GM10248 (cell line): ENCODE data around the gene TBC1D28.
A peak's percentile ranks its signal among the peaks of the same experiment; 100 is the strongest.
"Not testable (repeated sequence)": the region's sequence is repeated elsewhere in the genome, so short reads cannot be mapped to it uniquely, and the experiment has no call there.

ENCODE experiments used
- CTCF ChIA-PET: fragments of 300-600 bp; sonication (Branson Sonifier 250); formaldehyde crosslinking; extraction: SDS; loops from one replicate; lab custom pipeline; 2021; ENCODE audit warnings: antibody characterized with exemption; lab: Yijun Ruan, JAX
- POLR2A ChIA-PET: fragments of 350-650 bp; sonication (Branson Sonifier 250); formaldehyde crosslinking; extraction: SDS; loops from one replicate; lab custom pipeline; 2020; ENCODE audit warnings: antibody characterized with exemption; lab: Yijun Ruan, JAX
- DNase-seq: peaks from one replicate; pipeline ENCODE4 v3.0.0; 2012; ENCODE audit errors: extremely low spot score
- TF ChIP-seq, protein P1 (sequence below): IDR thresholded peaks from 2 replicates; pipeline ENCODE4 v1.5.1; 2012; ENCODE audit warnings: mild to moderate bottlenecking, low read depth; ENCODE audit errors: extremely low read depth, missing control alignments, control extremely low read depth

TBC1D28 gene

DNA sequence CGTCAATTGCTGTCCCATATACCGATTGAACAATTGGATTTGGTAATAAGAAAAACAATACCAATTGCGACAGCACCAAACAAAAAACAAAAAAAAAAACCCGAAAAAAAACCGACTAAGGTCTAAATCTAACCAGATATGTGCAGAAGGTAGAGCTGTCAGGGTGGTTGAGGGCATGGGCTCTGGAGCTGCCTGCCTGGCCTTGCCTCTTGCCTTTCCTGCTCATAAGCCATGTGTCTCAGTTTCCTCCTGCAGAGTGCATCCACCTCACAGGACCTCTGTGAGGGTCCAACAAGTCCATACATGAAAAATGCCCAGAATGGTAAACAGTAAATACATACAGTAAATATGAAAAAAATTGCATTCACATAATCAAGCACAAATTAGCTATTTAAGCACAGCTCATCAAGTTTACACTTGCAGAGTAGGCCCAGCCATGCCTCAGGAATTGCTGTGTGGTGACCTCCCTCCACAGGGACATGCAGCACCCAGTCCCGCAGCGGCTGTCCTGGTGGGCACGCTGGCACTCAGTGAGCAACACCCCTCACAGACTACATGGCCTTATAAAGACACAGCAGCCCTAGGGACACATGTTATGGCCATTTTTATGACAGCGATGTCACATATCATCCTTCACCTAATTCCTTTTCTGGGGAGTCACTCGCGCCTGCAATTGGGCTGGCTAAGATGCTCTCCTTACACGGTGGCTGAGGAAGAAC lies 17.9 kb downstream of the TBC1D28 start:
- ChIA-PET CTCF (interaction anchor here (0.7 to 2.0 kb wide), 13 partner anchors 10 to 402 kb away, joined by 3 to 8 read pairs (median 4); partner anchors contain the start of gene PRPSAP2), POLR2A (interaction anchor here (0.7 kb wide), 1 partner anchor 438 kb away, joined by 3 read pairs; no protein-coding TSS in a partner anchor)
- no peak for DNase-seq
- TF ChIP-seq, protein P1, sequence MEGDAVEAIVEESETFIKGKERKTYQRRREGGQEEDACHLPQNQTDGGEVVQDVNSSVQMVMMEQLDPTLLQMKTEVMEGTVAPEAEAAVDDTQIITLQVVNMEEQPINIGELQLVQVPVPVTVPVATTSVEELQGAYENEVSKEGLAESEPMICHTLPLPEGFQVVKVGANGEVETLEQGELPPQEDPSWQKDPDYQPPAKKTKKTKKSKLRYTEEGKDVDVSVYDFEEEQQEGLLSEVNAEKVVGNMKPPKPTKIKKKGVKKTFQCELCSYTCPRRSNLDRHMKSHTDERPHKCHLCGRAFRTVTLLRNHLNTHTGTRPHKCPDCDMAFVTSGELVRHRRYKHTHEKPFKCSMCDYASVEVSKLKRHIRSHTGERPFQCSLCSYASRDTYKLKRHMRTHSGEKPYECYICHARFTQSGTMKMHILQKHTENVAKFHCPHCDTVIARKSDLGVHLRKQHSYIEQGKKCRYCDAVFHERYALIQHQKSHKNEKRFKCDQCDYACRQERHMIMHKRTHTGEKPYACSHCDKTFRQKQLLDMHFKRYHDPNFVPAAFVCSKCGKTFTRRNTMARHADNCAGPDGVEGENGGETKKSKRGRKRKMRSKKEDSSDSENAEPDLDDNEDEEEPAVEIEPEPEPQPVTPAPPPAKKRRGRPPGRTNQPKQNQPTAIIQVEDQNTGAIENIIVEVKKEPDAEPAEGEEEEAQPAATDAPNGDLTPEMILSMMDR: no peak

DNA sequence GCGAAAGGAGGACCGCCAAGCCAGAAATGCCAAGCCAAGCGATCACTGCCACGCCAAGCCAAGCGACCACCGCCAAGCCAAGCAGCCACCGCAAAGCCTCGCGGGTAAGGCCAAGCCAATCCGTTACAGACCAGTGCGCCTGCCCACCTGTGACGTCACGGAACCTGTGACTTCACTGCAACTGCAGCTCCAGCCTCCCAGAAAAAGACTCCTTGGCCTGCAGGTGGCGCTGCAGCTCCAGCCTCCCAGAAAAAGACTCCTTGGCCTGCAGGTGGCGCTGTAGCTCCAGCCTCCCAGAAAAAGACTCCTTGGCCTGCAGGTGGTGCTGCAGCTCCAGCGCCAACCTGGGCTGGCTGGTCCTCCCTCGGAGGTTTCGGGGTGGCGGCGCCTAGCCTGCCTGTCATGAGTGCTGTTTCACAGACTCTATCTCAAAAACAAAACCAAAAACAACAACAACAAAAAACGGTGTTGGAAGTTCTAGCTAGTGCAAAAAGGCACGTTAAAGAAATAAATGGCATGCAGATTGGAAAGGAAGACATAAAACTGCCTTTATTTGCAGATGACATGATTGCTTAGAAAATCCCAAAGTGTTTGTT lies 18.6 kb downstream of the TBC1D28 start:
- POLR2A ChIA-PET: not testable (repeated sequence)
- TF ChIP-seq, protein P1: peak; percentile 99
- peak; percentile 73 for DNase-seq
- CTCF ChIA-PET: interaction anchor here (0.7 to 2.0 kb wide), 14 partner anchors 10 to 401 kb away, joined by 3 to 8 read pairs (median 4); partner anchors contain the start of gene PRPSAP2

DNA sequence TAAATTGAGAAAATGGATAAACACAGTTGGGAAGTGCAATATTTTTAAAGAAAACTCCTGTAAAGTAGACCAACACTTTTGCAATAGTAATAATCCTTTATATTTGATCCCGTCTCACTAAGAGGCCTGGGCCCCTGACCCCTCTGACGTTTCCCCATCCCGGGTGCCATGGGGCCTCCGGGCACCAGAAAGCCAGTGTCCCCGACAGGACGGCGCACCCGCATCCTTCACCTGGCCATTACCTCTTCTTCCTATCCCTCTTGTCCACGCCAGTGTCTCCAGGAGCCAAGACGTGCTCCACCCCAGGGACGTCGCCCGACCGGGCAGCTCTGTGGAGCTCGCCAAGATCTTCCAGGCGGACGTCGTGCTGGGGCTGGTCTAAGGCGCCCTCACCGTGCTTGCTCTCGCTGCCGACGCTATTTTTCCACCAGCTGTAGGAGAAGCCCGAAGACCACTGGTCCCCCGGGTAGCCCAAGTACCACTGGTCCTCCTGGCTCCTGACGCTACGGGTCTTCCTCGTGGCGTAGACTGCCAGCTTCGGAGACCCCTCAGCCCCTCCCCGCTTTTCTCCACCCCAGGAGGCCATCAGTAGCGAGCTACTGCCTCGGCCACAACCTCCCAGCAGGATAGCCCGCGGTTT lies 19.2 kb downstream of the TBC1D28 start:
- POLR2A ChIA-PET, DNase-seq: not testable (repeated sequence)
- CTCF ChIA-PET: interaction anchor here (0.7 to 2.0 kb wide), 9 partner anchors 13 to 394 kb away, joined by 3 to 8 read pairs (median 5); no protein-coding TSS in a partner anchor

DNA sequence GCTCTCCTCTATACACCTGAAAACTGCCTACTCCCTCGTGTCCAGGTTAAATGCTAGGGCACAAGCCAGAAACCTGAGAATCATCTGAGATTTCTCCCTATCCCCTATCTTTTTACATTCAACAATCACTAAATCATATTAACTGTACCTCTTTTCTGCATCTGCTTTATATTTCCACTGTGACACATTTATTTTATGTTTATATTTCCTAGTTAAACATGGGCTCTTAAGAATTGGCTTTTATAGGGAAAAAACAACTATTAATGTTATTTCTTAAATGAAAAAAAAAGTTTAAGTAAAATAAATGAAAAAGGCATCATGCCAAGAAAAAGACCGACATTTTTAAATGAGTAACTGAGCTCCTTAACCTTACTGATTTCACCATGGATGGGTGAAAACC lies 26.6 kb downstream of the TBC1D28 start:
- CTCF ChIA-PET, POLR2A ChIA-PET, DNase-seq: not testable (repeated sequence)

DNA sequence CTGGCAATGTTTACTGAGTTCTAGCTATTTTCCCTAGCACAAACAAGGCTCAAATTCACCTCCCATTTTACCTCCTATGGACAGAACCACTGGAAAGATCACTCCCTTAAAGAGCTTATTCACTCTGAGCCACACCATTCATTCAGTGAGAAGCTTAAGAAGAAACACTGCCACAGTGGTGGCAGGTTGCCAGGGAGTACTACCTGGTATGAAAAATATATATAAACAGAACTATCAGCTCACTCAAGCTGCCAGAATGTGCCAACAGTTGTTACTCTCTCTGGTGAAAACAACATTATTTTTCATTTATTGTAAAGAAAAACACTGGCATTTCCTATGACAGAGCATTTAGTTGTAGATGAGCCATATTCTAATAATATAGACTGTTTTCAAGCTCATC lies 31.2 kb downstream of the TBC1D28 start:
- POLR2A ChIA-PET, CTCF ChIA-PET, DNase-seq: not testable (repeated sequence)

GRCh38 chr17:18593138-18593537 lies 51.1 kb downstream of the TBC1D28 start:
- CTCF ChIA-PET, POLR2A ChIA-PET, DNase-seq: not testable (repeated sequence)
